HG03039 (cell line): ENCODE results near the gene EYS.

Experiments used
- ATAC-seq: cut with Tn5 transposase; IDR thresholded peaks from one replicate; pipeline ENCODE4 v1.9.1; 2021; ENCODE audit warnings: mild to moderate bottlenecking, moderate library complexity; ENCODE audit not compliant: unreplicated experiment

The EYS gene

GRCh38 chr6:65253041-65253440 is 454.0 kb downstream of the EYS start:
- ATAC-seq = no peak

- ATAC-seq = no peak
These were observed 458.9 kb downstream of the EYS start for GRCh38 chr6:65248101-65248610.

- ATAC-seq = no peak
These were observed 475.4 kb downstream of the EYS start for GRCh38 chr6:65231616-65232015.

GRCh38 chr6:65229825-65230224 is 477.2 kb downstream of the EYS start:
- ATAC-seq = no peak

GRCh38 chr6:65221153-65221552 is 485.9 kb downstream of the EYS start:
- no peak for ATAC-seq

- ATAC-seq = no peak
These were observed 504.3 kb downstream of the EYS start for GRCh38 chr6:65202738-65203137.

- no peak for ATAC-seq
These were observed 507.3 kb downstream of the EYS start for GRCh38 chr6:65199683-65200082.

- no peak for ATAC-seq
These were observed 507.9 kb downstream of the EYS start for GRCh38 chr6:65199121-65199520.

GRCh38 chr6:65191471-65191870 is 515.6 kb downstream of the EYS start:
- no peak for ATAC-seq

GRCh38 chr6:65189236-65189881 is 517.7 kb downstream of the EYS start:
- ATAC-seq = no peak

- ATAC-seq = no peak
These were observed 520.2 kb downstream of the EYS start for GRCh38 chr6:65186826-65187225.

- ATAC-seq = no peak
These were observed 524.3 kb downstream of the EYS start for GRCh38 chr6:65182681-65183080.

- no peak for ATAC-seq
These were observed 536.8 kb downstream of the EYS start for GRCh38 chr6:65170273-65170672.

- ATAC-seq = no peak
These were observed 545.4 kb downstream of the EYS start for GRCh38 chr6:65161661-65162060.

- no peak for ATAC-seq
These were observed 550.0 kb downstream of the EYS start for GRCh38 chr6:65157025-65157424.

GRCh38 chr6:65155083-65155482 is 551.9 kb downstream of the EYS start:
- no peak for ATAC-seq

- ATAC-seq = no peak
These were observed 557.2 kb downstream of the EYS start for GRCh38 chr6:65149841-65150240.

- ATAC-seq = no peak
These were observed 558.2 kb downstream of the EYS start for GRCh38 chr6:65148839-65149238.

- ATAC-seq = no peak
These were observed 571.5 kb downstream of the EYS start for GRCh38 chr6:65135567-65135966.

- no peak for ATAC-seq
These were observed 580.4 kb downstream of the EYS start for GRCh38 chr6:65126667-65127066.

GRCh38 chr6:65123521-65123920 is 583.5 kb downstream of the EYS start:
- no peak for ATAC-seq

- no peak for ATAC-seq
These were observed 589.1 kb downstream of the EYS start for GRCh38 chr6:65117817-65118409.

GRCh38 chr6:65116326-65116725 is 590.7 kb downstream of the EYS start:
- ATAC-seq = no peak
